IgD-negative memory B cell (primary cell): ENCODE data around the gene FPR3. TPM values are rescaled to one million over a fixed set of nuclear protein-coding genes. Genes with fewer than 3 reads are reported as not detected.
"Not testable (repeated sequence)": the region's sequence is repeated elsewhere in the genome, so short reads cannot be mapped to it uniquely, and the experiment has no call there.

Experiments
- H3K27ac Mint-ChIP-seq, 3 donors: one replicate each; pipeline ENCODE4 v1.8.0; 2020 to 2022; ENCODE audit warnings: mild to moderate bottlenecking in 3 of 3, mixed read lengths in 3 of 3, moderate library complexity in 1 of 3
- H3K27me3 Mint-ChIP-seq: one replicate; pipeline ENCODE4 v1.8.0; 2021; ENCODE audit warnings: mixed read lengths
- H3K36me3 Mint-ChIP-seq: one replicate; pipeline ENCODE4 v1.8.0; 2020; ENCODE audit warnings: mild to moderate bottlenecking, mixed read lengths
- H3K4me1 Mint-ChIP-seq, 3 donors: one replicate each; pipeline ENCODE4 v1.8.0; 2020 to 2022; ENCODE audit warnings: mixed read lengths in 3 of 3, mild to moderate bottlenecking in 1 of 3
- H3K4me3 Mint-ChIP-seq, 4 donors: one replicate each; pipeline ENCODE4 v1.8.0; 2020 to 2022; ENCODE audit warnings: mild to moderate bottlenecking in 4 of 4, mixed read lengths in 4 of 4, moderate library complexity in 3 of 4
- H3K9me3 Mint-ChIP-seq, 3 donors: one replicate each; pipeline ENCODE4 v1.8.0; 2020 to 2021; ENCODE audit warnings: mixed read lengths in 3 of 3, mild to moderate bottlenecking in 1 of 3
- polyA plus RNA-seq: library from polyadenylated mRNA; unstranded; fragments of 300-500 nt; fragmentation: Illumina TruSeq; gene quantifications from one replicate; pipeline ENCODE4 v1.2.3, GENCODE V29; 2021

FPR3 gene
- polyA plus RNA-seq, 1 donor from 2014 or later = not detected

DNA sequence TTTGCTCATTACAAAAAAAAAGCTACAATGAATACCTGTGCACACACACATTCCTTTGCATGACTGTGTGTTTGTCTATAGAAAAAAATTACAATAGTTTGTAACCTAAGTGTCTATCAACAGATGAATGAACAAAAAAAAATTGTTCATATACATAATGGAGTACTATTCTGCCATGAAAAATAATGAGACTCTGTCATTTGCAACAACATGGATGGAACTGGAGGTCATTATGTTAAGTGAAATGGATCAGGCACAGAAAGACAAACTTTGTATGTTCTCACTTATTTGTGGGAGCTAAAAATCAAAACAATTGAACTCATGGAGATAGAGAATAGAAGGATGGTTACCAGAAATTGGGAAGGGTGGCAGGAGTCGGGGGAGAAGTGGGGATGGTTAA is 18.4 kb upstream of the FPR3 start:
- H3K4me1 Mint-ChIP-seq, H3K27ac Mint-ChIP-seq, H3K4me3 Mint-ChIP-seq, H3K36me3 Mint-ChIP-seq: not testable (repeated sequence)
- Mint-ChIP-seq H3K27me3 (peaks cover 31% of the 10 kb centered on the region), H3K9me3 (peaks cover 2 to 13% (median 7%) of the 10 kb centered on the region in 3 donors)

DNA sequence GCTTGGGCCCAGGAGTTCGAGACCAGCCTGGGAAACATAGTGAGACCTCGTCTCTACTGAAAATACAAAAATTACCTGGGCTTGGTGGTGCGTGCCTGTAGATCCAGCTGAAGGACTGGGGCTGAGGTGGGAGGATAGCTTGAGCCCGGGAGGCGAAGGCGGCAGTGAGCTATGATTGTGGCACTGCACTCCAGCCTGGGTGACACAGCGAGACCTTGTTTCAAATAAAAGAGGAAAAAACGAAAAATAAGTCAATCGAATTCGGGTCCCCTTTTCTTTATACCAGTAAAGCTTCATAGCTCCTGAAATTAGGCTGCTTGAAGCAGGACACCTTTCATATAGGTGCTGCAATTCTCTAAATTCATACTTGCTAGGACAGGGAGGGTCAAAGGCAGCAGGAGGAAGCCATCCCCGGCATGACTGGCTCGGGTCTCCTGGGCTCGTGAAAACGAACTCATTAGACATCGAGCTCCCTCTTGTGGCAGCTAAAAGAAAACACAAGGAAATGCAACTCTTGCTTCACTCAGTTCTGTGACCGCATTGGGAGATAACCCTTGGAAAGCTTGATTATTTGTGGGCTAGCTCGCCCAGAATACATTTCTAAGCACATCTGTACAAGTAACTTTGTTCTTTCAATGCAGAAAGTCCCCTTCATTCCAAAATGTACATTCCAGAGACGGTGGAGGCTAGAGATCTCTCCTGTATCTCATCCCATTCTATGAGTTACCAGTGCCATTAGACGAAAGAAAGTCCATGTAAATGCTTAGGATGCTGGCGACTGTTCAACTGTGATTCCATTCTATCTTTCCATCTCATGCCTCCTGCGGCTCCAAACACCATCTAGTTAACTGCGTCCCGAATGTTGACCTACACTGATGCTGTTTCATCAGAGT is 17.1 kb upstream of the FPR3 start:
- H3K27ac Mint-ChIP-seq = no peak overlapping the region

DNA sequence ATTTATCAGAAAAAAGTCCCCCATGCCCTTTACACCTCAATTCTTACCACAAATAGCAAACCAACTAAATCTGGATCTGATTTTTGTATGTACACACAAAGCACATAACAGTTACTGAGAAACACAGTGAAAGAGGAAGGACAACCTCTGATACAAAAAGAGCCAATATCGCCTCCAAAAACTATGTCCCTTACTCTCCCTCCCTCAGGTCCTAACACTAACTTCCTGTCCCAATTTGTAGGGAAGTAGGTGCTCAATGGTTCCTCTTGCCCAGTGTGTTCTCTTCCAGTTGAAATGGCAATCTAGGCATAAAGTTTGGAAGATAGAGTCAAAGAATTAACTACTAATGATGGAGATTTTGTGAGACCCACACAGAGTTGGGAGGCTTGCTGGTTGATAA is 15.8 kb upstream of the FPR3 start:
- Mint-ChIP-seq H3K4me3 (no peak overlapping the region), H3K4me1 (peaks cover 0 to 3% (median 0%) of the 10 kb centered on the region in 3 donors), H3K36me3 (no peaks in the 10 kb centered on the region), H3K9me3 (peaks cover 0 to 9% (median 3%) of the 10 kb centered on the region in 3 donors), H3K27me3 (peaks cover 31% of the 10 kb centered on the region), H3K27ac (no peak overlapping the region)

More for the DNA sequence above, 17.1 kb upstream of the FPR3 start:
- H3K4me1 Mint-ChIP-seq = peaks cover 0 to 3% (median 0%) of the 10 kb centered on the region in 3 donors
- H3K27me3 Mint-ChIP-seq = peaks cover 32% of the 10 kb centered on the region
- no peak overlapping the region for H3K4me3 Mint-ChIP-seq
- H3K36me3 Mint-ChIP-seq = peaks cover 2% of the 10 kb centered on the region
- H3K9me3 Mint-ChIP-seq = peaks cover 2 to 13% (median 5%) of the 10 kb centered on the region in 3 donors

DNA sequence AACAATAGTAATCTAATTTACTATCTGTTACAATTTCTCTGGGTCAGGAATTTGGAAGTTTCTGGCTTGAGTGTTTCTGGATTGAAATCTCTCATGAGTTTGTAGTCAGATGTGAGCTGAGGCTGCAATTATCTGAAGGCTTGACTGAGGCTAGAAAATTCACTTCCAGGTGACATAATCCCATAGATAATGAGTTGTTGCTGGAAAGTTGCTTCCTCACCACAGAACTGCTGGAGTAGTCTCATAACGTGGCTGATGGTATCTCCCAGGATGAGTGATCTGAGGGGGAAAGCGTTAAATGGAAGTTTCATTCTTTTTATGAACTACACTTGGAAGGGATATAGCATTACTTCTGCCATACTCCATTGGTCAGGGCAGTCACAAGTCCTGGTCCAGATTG is 15.3 kb upstream of the FPR3 start:
- H3K9me3 Mint-ChIP-seq = peaks cover 0 to 9% (median 3%) of the 10 kb centered on the region in 3 donors
- no peak overlapping the region for H3K4me3 Mint-ChIP-seq
- H3K27me3 Mint-ChIP-seq = peaks cover 31% of the 10 kb centered on the region
- H3K27ac Mint-ChIP-seq = no peak overlapping the region
- peaks cover 0 to 3% (median 0%) of the 10 kb centered on the region in 3 donors for H3K4me1 Mint-ChIP-seq
- H3K36me3 Mint-ChIP-seq = no peaks in the 10 kb centered on the region

DNA sequence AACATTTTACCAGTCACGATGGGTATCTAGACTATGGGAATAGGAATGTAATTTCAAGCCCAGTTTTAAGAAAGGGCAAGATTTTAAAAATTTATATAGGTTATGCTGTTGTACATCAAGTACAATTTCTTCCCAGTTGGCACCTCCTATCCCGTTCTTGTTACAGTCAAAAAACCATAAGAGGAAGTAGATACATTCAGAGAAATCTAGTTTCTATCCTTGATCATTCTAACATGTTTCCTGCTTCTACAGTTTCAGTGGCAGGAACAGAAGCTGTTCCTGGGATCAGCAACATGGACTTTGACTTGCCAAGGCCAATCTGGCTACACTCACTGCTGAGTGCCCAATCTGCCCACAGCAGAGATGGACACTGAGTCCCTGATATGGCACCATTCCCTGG is 14.7 kb upstream of the FPR3 start:
- Mint-ChIP-seq H3K4me1 (peaks cover 0 to 3% (median 0%) of the 10 kb centered on the region in 3 donors), H3K36me3 (no peaks in the 10 kb centered on the region), H3K27me3 (peaks cover 29% of the 10 kb centered on the region), H3K27ac (no peak overlapping the region), H3K4me3 (peak overlapping the region in 1 of 4 donors; percentile 20), H3K9me3 (peaks cover 0 to 8% (median 3%) of the 10 kb centered on the region in 3 donors)

DNA sequence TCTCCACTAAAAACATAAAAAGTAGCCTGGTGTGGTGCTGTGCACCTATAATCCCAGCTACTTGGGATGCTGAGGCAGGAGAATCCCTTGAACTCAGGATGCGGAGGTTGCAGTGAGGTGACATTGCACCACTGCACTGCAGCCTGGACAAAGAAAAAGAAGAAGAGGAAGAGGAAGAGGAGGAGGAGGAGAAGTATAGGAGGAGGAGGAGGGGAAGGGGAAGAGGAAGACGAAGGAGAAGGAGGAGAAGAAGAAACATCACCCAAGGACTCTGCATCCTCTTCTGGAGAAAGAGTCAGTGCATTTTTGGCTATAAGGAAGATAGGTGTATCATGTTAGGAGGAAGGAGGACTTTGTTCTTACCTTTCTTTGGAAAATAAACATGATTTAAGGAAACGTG is 13.0 kb upstream of the FPR3 start:
- no peak overlapping the region for H3K4me3 Mint-ChIP-seq
- no peak overlapping the region for H3K27ac Mint-ChIP-seq
- H3K36me3 Mint-ChIP-seq = no peaks in the 10 kb centered on the region
- peaks cover 25% of the 10 kb centered on the region for H3K27me3 Mint-ChIP-seq
- H3K9me3 Mint-ChIP-seq = peaks cover 0 to 1% (median 0%) of the 10 kb centered on the region in 3 donors
- peaks cover 0 to 3% (median 3%) of the 10 kb centered on the region in 3 donors for H3K4me1 Mint-ChIP-seq

DNA sequence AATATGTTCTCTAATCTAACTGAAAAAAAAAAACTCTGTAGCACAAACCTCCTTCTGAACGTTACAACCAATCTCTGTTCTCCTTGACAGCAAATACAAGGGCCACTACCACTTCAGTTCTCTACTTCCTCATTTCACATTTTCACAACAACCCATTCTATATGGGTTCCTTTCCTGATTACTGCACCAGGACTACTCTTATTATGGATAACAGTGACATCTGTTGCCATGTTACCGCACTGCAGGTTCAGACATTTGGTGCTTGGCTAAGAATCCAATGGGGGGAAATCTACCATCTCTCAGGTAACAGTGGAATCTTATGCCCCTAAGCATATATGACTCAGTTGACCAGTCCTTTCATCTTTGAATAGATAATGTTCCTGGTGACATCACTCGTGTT is 11.6 kb upstream of the FPR3 start:
- Mint-ChIP-seq H3K27ac (no peak overlapping the region), H3K36me3 (peaks cover 3% of the 10 kb centered on the region), H3K27me3 (peaks cover 15% of the 10 kb centered on the region), H3K9me3 (peaks cover 3 to 6% (median 5%) of the 10 kb centered on the region in 3 donors), H3K4me3 (no peak overlapping the region), H3K4me1 (peaks cover 0 to 3% (median 1%) of the 10 kb centered on the region in 3 donors)

DNA sequence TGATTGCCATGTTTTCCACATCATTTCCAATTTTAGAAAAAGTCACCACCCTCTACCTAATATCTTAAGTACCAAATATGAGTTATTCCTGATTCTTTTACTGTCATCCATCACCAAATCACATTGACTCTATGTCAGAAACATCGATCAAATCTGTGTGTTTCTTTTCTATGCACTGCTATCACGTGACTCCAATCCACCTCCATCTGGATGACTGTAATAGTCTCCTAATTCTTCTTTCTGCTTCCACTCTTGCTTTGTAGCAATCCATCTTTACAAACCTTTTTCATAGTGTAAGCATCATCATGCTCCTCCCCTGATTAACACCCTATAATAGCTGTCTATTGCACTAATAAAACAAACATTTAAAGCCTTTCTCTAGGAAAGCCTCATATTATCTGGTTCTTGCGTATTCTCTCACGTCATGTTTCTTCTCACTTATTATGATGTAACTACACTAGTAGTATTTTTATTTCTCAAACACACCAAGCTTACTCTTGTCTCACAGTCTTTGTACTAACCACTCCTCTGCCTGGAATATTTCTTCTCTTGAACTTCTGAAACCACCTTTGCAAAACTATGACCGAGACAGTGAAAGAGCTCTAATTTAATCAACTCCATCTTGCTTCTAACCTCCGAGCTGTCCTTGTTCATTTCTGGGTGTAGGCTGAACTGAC is 10.7 kb upstream of the FPR3 start:
- H3K27me3 Mint-ChIP-seq = peaks cover 10% of the 10 kb centered on the region
- H3K9me3 Mint-ChIP-seq = peaks cover 3 to 6% (median 5%) of the 10 kb centered on the region in 3 donors
- H3K36me3 Mint-ChIP-seq = peaks cover 3% of the 10 kb centered on the region
- peaks cover 0 to 3% (median under 1%) of the 10 kb centered on the region in 3 donors for H3K4me1 Mint-ChIP-seq
- H3K4me3 Mint-ChIP-seq = no peak overlapping the region
- H3K27ac Mint-ChIP-seq = no peak overlapping the region

DNA sequence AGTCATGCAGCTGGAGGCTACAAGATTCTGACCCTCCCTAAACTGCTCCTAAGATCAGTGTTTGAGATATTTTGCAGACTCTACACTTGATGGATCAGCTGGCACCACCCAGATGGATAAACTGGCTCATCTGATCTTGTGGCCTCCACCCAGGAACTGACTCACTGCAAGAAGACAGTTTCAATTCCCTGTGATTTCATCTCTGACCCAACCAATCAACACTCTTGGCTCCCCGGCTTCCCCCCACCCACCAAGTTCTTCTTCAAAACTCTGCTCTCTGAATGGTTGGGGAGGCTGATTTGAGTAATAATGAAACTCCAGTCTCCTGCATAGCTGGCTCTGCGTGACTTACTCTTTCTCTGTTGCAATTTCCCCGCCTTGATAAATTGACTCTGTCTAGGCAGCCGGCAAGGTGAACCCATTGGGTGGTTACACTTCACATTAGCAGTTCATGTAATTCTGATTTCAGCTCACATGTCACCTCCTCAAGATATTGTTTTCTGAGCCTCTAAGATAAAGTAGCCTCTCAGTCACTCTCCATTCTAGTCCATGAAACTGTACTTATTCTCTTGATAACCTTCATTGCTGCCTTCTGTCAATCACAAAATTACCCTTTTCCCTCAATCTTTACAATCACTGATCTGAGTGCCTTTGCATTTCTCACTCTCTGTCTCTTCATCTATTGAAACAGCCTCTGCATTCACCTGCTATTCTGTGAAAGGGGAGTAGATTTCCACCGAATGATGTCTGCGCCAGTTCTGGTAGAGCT is 9.9 kb upstream of the FPR3 start:
- H3K4me3 Mint-ChIP-seq = no peak overlapping the region
- peaks cover 5 to 6% (median 5%) of the 10 kb centered on the region in 3 donors for H3K9me3 Mint-ChIP-seq

DNA sequence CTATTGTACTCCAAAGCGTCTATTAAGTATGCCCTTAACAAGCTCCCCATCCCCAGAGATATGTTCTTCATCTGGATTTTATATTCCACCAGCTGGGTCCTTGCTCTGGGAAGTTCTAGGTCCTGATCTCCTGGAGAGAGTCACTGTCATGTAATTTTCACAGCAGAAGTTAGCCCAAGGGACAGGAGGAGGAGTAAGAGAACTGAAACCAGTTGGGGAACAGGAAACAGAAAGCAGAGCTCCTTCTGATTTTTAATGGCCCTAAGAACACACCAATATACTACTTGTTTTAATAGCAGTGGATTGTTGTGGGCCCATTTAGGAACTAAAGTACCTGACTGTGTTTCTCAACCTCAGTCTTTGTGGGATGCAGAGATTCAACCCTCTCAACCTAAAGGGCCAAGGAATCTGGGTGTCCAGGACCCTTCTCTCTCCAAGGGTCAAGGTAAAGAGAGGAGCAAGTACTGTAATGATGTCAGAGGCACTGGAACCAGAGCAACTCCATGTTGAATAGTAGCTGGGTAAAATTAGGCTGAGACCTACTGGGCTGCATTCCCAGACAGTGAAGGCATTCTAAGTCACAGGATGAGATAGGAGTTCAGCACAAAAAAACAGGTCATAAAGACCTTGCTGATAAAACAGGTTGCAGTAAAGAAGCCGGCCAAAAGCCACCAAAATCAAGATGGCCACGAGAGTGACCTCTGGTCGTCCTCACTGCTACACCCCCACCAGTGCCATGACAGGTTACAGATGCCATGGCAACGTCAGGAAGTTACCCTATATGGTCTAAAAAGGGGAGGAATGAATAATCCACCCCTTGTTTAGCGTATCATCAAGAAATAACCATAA is 8.1 kb upstream of the FPR3 start:
- Mint-ChIP-seq H3K36me3 (peaks cover 3% of the 10 kb centered on the region), H3K9me3 (peaks cover 5 to 10% (median 5%) of the 10 kb centered on the region in 3 donors), H3K27me3 (peaks cover 5% of the 10 kb centered on the region), H3K4me1 (peaks cover 0 to 4% (median 3%) of the 10 kb centered on the region in 3 donors), H3K27ac (peak overlapping the region in 1 of 3 donors; percentile 45), H3K4me3 (no peak overlapping the region)

More for the DNA sequence above, 9.9 kb upstream of the FPR3 start:
- Mint-ChIP-seq H3K4me1 (peaks cover 0 to 3% (median 0%) of the 10 kb centered on the region in 3 donors), H3K27me3 (peaks cover 3% of the 10 kb centered on the region), H3K27ac (no peak overlapping the region), H3K36me3 (peaks cover 3% of the 10 kb centered on the region)

DNA sequence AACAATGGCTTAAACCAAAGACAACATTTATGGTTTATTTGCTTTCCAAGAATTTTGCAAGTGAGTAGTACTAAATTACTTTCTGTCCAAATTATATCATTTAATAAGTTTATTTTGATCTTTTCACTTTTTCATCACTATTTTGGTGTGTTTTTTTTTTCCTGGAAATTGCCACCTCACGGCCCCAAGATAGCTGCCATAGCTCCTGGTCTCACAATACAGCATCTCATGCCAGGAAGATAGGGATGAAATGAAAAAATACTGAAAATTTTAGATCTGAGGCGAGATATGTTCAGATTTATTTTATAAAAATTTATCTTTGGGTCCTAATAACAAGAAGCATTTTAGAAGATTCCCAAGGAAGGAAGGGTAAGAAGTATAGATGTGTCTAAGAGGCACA is 6.9 kb upstream of the FPR3 start:
- no peak overlapping the region for H3K4me3 Mint-ChIP-seq
- peaks cover 6% of the 10 kb centered on the region for H3K36me3 Mint-ChIP-seq
- no peak overlapping the region for H3K27ac Mint-ChIP-seq
- H3K27me3 Mint-ChIP-seq = peaks cover 3% of the 10 kb centered on the region
- H3K9me3 Mint-ChIP-seq = peaks cover 5 to 15% (median 8%) of the 10 kb centered on the region in 3 donors
- peaks cover 0 to 4% (median 3%) of the 10 kb centered on the region in 3 donors for H3K4me1 Mint-ChIP-seq

DNA sequence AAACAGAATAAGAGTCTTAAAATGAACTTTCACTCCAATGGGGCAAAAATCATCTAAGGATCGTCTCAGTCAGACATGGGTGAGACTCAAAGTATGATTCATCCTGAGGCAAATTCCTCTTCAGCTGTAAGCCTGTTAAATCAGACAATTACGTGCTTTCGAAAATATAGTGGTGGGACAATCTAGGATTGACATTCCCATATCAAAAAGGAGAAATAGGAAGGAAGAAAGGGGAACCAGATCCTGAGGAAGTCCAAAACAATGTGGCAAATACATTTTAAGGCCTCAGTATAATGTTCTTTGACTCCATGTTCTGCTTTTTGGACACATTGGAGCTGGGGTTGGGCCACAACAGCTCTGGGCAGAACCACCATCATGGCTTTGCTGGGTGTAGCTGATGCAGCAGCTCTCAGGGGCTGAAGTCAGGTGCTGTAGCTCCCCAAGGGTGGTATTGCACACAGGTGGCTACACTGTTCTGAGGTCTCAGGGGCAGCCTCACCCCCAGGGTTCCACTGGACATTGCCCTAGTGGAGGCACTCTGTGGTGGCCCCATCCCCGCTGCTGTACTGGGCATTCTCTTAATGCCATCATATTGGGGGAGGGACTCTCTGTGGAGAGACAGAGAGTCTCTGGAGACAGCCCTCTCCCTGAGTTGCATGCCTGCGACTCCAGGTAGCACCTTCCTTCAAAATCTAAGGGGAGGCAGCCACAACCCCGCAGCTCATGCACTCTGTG is 5.7 kb upstream of the FPR3 start:
- Mint-ChIP-seq H3K9me3 (peaks cover 5 to 20% (median 8%) of the 10 kb centered on the region in 3 donors), H3K4me1 (peaks cover 0 to 4% (median 3%) of the 10 kb centered on the region in 3 donors), H3K36me3 (peaks cover 6% of the 10 kb centered on the region), H3K27ac (no peak overlapping the region), H3K4me3 (no peak overlapping the region), H3K27me3 (peaks cover 3% of the 10 kb centered on the region)

DNA sequence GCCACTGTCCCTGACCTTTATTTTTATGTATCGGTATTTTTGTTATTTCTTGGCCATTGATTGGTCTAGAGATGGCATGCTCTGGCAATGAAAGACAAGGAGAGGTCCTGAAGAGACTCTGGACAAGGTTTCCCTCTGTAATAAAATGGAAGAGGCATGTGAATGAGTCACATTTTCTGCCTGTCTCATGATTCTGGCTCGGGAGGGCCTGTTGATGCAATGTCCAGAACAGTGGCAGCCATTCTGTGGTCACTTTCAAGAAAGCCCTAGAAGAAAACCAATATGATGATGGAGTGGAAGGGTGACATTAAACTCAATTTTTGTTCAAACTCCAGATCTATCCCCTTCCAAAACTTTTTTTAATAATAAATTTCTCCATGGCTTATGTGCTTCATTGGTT is 2.0 kb upstream of the FPR3 start:
- peaks cover 3% of the 10 kb centered on the region for H3K36me3 Mint-ChIP-seq
- no peak overlapping the region for H3K4me3 Mint-ChIP-seq
- H3K27ac Mint-ChIP-seq = no peak overlapping the region
- H3K27me3 Mint-ChIP-seq = peaks cover 3% of the 10 kb centered on the region
- H3K4me1 Mint-ChIP-seq = peaks cover 0 to 4% (median 0%) of the 10 kb centered on the region in 3 donors
- peaks cover 8 to 22% (median 9%) of the 10 kb centered on the region in 3 donors for H3K9me3 Mint-ChIP-seq
